Spleen (tissue), 7 donors: ENCODE data around the gene TMTC2.

Experiments used
- POLR2AphosphoS5 ChIP-seq, 3 donors: sonication (generic); formaldehyde crosslinking; IDR thresholded peaks; one replicate each; pipeline ENCODE4 v1.5.1; 2017; ENCODE audit warnings: antibody characterized with exemption in 3 of 3
- TF ChIP-seq, protein P1 (sequence below), 11 experiments: fragments of 200-600 bp in 7 of 11; fragments of 450-650 bp in 4 of 11; sonication (generic) in 4 of 11; IDR thresholded peaks in 8 of 11; conservative IDR thresholded peaks in 3 of 11; 1 replicate in 7 of 11; 2 replicates in 4 of 11; pipeline versions ENCODE4 v1.4.0 to v1.8.0; 2016 to 2021; ENCODE audit warnings: antibody characterized with exemption in 11 of 11, inconsistent platforms in 4 of 11, mild to moderate bottlenecking in 1 of 11
- donor health status: DM: no; HTN: no; CAD: no; lungs with moderate emphysema.
- donor health status: DM: no; HTN: no; CAD: no.
- donor health status: DM: no; HTN: no; CAD: no.

DNA sequence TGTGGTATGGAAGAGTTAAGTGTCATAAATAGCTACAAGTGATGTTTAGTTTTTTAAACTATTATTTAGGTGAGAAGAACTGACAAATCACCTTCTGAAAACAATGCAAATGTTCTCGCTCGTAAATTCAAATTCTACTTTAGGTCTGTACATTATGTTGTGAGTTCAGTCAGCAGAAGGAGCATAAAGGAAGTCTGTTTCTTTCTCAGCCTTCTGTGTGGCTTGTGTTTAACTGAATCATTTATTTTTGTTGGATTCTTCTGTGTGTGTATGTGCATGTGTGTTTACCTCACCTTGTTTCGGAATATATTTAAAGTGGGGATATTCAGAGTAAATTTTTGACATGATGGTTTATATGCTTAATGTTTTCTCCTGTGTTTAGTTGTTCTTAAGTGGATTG, 285.9 kb downstream of the TMTC2 start:
- TF ChIP-seq, protein P1, sequence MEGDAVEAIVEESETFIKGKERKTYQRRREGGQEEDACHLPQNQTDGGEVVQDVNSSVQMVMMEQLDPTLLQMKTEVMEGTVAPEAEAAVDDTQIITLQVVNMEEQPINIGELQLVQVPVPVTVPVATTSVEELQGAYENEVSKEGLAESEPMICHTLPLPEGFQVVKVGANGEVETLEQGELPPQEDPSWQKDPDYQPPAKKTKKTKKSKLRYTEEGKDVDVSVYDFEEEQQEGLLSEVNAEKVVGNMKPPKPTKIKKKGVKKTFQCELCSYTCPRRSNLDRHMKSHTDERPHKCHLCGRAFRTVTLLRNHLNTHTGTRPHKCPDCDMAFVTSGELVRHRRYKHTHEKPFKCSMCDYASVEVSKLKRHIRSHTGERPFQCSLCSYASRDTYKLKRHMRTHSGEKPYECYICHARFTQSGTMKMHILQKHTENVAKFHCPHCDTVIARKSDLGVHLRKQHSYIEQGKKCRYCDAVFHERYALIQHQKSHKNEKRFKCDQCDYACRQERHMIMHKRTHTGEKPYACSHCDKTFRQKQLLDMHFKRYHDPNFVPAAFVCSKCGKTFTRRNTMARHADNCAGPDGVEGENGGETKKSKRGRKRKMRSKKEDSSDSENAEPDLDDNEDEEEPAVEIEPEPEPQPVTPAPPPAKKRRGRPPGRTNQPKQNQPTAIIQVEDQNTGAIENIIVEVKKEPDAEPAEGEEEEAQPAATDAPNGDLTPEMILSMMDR (IDR thresholded peaks at IDR 0.05 in 8 of 11, conservative IDR thresholded peaks at IDR 0.05 in 3 of 11), result no peak
- TF ChIP-seq POLR2AphosphoS5 (IDR thresholded peaks at IDR 0.05), result no peak
